GM12873 (cell line): Measurements from ENCODE around the gene CNTNAP1.

Experiments used
- CTCF ChIP-seq: IDR thresholded peaks from 2 replicates; pipeline ENCODE4 v1.5.1; 2012; ENCODE audit warnings: low read depth, mild to moderate bottlenecking, moderate library complexity, low read length, control low read depth; ENCODE audit not compliant: insufficient read depth; ENCODE audit errors: missing control alignments

The CNTNAP1 gene

GRCh38 chr17:42725143-42725542, 42.8 kb downstream of the CNTNAP1 start:
- no peak for TF ChIP-seq CTCF

- TF ChIP-seq CTCF, result no peak
Observed at GRCh38 chr17:42740699-42741098, 58.4 kb downstream of the CNTNAP1 start.

GRCh38 chr17:42743595-42744282, 61.4 kb downstream of the CNTNAP1 start:
- peak; percentile 4 for TF ChIP-seq CTCF

- TF ChIP-seq CTCF, result no peak
Observed at GRCh38 chr17:42744283-42744805, 62.0 kb downstream of the CNTNAP1 start.

- no peak for TF ChIP-seq CTCF
Observed at GRCh38 chr17:42744806-42745617, 62.7 kb downstream of the CNTNAP1 start, which contains the start of gene EZH1. Gene EZH1 (minus strand): TSS chr17:42745040. CDS start chr17:42728941, 16,099 bp downstream.

GRCh38 chr17:42748202-42748907, 66.0 kb downstream of the CNTNAP1 start:
- TF ChIP-seq CTCF, result no peak
